ENCODE data around the gene CHST3.
A peak's percentile ranks its signal among the peaks of the same experiment; 100 is the strongest.

CHST3 gene

GRCh38 chr10:72012796-72013195, 48.6 kb downstream of the CHST3 start:
- Mint-ChIP-seq H3K36me3 (ENCODE audit: low read depth) (peaks cover 18% of the 10 kb centered on the region), H3K27ac (peak overlapping the region; percentile 58), H3K9me3 (no peaks in the 10 kb centered on the region), H3K4me1 (peaks cover 77% of the 10 kb centered on the region), H3K4me3 (no peak overlapping the region), H3K27me3 (ENCODE audit: low read depth, poor library complexity) (peaks cover 8% of the 10 kb centered on the region)
- no peak for DNase-seq
- no peak for TF ChIP-seq CTCF (IDR thresholded peaks at IDR 0.05)

GRCh38 chr10:72013202-72013945, 49.2 kb downstream of the CHST3 start:
- H3K9me3 Mint-ChIP-seq: no peaks in the 10 kb centered on the region
- H3K36me3 Mint-ChIP-seq (ENCODE audit: low read depth): peaks cover 18% of the 10 kb centered on the region
- H3K4me3 Mint-ChIP-seq: no peak overlapping the region
- H3K27me3 Mint-ChIP-seq (ENCODE audit: low read depth, poor library complexity): peaks cover 8% of the 10 kb centered on the region
- no peak overlapping the region for H3K27ac Mint-ChIP-seq
- TF ChIP-seq CTCF (IDR thresholded peaks at IDR 0.05): no peak
- no peak for DNase-seq
- peaks cover 83% of the 10 kb centered on the region for H3K4me1 Mint-ChIP-seq

- H3K27me3 Mint-ChIP-seq (ENCODE audit: low read depth, poor library complexity): peaks cover 8% of the 10 kb centered on the region
- no peak for TF ChIP-seq CTCF (IDR thresholded peaks at IDR 0.05)
- H3K27ac Mint-ChIP-seq: no peak overlapping the region
- no peak for DNase-seq
- peaks cover 18% of the 10 kb centered on the region for H3K36me3 Mint-ChIP-seq (ENCODE audit: low read depth)
- H3K9me3 Mint-ChIP-seq: no peaks in the 10 kb centered on the region
- H3K4me1 Mint-ChIP-seq: peaks cover 78% of the 10 kb centered on the region
- H3K4me3 Mint-ChIP-seq: no peak overlapping the region
Observed at GRCh38 chr10:72014197-72014596, 50.0 kb downstream of the CHST3 start.

GRCh38 chr10:72014785-72015480, 50.7 kb downstream of the CHST3 start:
- Mint-ChIP-seq H3K27me3 (ENCODE audit: low read depth, poor library complexity) (peaks cover 8% of the 10 kb centered on the region), H3K27ac (no peak overlapping the region), H3K4me1 (peaks cover 76% of the 10 kb centered on the region), H3K4me3 (no peak overlapping the region), H3K9me3 (no peaks in the 10 kb centered on the region), H3K36me3 (ENCODE audit: low read depth) (peaks cover 13% of the 10 kb centered on the region)
- no peak for TF ChIP-seq CTCF (IDR thresholded peaks at IDR 0.05)
- no peak for DNase-seq

GRCh38 chr10:72015841-72016240, 51.6 kb downstream of the CHST3 start:
- H3K9me3 Mint-ChIP-seq: no peaks in the 10 kb centered on the region
- peaks cover 8% of the 10 kb centered on the region for H3K27me3 Mint-ChIP-seq (ENCODE audit: low read depth, poor library complexity)
- no peak overlapping the region for H3K27ac Mint-ChIP-seq

More at GRCh38 chr10:72015841-72016240, 51.6 kb downstream of the CHST3 start:
- no peak overlapping the region for H3K4me3 Mint-ChIP-seq
- peaks cover 70% of the 10 kb centered on the region for H3K4me1 Mint-ChIP-seq
- H3K36me3 Mint-ChIP-seq (ENCODE audit: low read depth): peaks cover 4% of the 10 kb centered on the region
- TF ChIP-seq CTCF (IDR thresholded peaks at IDR 0.05): no peak
- DNase-seq: no peak
